HG02970 (cell line): ENCODE results near the gene RAD51B.
A peak's percentile ranks its signal among the peaks of the same experiment; 100 is the strongest.

Experiments
- ATAC-seq: cut with Tn5 transposase; IDR thresholded peaks from one replicate; pipeline ENCODE4 v1.9.1; 2021; ENCODE audit warnings: mild to moderate bottlenecking, moderate library complexity, moderate number of reproducible peaks; ENCODE audit not compliant: unreplicated experiment, low FRiP score

RAD51B gene

DNA sequence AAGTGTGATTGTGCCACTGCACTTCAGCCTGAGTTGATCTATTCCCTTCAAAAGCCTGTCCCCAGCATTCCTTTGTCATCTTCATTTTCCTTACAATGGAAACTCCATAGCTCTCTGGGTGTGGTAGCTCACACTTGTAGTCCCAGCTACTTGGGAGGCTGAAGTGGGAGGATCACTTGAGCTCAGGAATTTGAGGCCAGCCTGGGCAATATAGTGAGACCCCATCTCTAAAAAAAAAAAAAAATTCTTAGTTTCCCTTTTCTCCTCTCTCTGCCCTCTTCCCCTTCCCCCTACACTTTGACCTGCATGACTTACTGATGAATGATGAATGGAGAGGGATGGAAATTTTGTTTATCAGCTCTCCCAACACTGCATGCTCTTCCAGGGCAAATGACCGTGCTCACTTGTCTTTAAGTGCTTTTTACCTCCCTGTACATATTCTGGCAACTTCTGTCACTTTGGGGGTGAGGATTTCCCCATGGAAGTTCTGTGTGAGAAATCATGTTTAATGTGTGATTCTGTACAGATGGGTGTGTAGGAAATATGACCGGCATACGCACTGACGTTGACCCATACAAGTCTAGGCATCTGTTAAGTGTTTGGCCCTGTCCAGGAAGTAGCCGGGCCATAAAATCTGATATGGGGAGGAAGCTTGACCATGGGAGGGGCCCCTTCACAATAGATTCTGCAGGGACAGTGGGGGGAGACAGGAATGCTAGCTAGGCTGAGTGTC, 907.9 kb downstream of the RAD51B start:
- no peak for ATAC-seq

DNA sequence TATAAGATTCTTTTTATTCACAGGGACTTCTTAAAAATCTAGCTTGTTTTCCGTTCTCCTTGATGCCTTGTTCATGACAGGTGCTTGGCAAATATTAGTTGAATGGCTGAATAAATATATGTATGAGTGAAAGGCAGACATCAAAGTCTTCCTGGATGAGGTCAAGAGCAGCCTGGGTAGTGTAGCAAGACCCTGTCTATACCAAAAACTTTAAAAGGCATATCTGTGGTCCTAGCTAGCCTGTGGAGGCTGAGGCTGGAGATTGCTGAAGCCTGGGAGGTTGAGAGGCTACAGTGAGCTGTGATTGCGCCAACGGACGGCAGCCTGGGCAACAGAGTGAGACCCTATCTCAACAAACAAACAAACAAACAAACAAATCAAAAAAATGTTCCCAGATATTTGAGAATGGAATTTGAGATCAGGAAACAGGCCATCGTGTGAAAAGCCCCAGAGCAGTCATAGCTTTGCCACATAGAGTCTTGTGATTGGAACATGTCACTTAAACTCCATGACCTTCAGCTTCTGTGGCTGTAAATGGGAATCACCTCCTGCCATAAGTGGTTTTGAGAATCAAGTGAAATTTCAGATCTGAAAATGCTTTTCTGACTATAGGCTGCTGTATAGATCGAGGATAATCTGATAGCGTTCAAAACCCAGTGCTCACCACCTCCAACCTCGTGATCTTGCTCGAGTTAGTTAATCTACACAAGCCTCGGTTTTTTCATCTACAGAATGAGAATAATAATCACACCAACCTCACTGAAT, 908.9 kb downstream of the RAD51B start:
- ATAC-seq: no peak

DNA sequence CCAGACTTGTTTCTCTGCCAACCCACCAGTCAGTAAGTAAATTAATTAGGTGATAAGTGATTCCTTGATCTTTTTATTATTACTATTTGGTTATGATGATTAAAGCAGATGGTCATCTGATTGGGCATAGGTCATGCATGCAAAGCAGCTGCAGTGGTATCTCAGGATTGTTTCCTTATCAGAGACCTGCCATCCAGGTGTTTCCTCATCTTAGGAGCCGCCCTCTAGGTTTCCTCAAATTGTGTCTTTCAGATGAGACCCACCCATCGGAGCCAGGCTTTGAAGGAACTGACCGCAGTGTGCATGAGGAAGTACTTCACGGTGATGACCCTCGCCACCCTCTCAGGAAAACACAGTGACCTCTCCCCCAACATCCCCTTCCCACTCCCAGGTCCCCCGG, 910.0 kb downstream of the RAD51B start:
- ATAC-seq: no peak

DNA sequence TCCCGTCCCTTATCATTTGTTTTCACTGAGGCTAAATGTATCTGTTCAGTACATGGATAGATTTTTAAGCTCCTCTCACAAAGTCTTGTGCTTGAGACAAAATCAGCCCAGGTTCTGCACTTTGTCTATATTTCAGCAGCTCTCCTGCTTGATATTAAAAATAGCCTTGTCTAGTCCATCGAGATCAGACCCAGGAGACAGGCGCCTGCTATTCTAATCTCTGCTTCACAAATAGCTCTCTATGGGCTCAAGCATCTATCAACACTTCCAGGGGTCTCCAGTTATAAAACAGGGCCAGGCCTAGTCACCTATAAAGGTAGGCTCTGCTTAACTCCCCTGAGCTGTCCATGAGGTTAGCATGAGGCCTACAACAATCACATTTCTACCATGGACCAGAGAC, 910.8 kb downstream of the RAD51B start:
- no peak for ATAC-seq

DNA sequence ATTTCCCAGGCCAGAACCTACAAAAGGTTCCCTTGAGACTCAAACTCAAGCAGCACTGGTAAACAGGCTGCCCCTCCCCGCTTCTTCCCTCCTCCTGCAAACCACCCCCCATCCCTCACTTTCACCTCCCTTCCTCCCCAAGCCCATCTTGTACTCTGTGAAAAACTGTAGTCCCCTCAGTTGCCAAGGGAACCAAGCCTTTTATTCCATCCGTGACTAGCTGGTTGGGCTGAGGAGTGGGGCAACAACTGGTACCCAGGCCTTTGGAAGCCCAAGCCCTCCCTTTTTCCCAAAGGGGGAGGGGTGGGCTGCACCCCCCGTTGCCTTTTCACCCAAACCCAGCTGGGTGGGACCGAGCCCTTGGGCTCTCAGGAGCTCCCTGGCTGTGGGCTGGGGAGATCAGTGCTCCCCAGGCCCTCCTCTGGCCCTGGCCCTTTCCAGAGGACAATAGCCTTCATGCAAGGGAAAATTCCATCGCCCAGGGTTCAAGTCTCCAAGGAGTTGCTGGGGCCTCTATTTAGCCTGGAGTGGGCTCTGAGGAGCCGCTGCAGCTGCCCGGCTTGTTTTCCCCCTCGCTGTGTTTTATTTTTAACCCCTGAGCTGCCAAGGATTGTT, 911.3 kb downstream of the RAD51B start:
- ATAC-seq: no peak

DNA sequence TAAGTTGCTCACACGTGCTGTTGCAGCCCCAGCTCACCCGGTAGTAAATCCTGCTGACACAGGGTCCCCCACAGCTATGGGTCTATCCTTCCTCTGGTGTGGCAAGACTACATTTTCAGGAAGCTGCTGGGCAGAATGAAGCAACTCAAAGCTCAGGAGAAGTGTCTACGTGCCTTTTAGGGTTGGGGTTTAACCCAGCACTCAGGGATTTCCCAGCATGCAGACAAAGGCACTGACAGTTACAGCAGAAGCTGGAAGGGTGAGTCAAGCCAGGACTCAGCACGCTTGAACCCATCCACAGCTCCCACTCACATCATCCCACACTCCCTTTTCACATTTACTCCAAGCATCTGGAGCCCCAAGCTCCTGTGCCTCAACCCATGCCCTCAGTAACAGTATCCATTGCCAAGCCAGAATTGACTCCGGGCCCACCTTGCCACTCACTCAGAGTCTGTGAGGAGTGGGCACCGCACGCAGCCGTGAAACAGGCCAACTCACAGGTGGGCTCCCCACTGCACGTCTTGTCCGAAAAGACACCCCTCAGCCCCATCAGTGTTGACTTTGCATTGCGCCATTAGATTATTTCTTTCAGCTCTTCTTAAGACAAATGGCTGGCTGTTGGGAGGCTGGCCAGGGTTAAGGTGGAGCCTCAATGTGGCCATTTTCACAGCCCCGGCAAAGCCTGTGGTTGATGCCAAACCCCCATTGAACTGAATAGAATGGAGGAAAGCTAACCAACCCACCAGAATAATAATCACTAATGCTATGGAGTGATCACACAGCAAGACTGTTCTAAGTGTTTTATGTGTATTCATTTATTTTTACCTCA, 913.7 kb downstream of the RAD51B start:
- no peak for ATAC-seq

DNA sequence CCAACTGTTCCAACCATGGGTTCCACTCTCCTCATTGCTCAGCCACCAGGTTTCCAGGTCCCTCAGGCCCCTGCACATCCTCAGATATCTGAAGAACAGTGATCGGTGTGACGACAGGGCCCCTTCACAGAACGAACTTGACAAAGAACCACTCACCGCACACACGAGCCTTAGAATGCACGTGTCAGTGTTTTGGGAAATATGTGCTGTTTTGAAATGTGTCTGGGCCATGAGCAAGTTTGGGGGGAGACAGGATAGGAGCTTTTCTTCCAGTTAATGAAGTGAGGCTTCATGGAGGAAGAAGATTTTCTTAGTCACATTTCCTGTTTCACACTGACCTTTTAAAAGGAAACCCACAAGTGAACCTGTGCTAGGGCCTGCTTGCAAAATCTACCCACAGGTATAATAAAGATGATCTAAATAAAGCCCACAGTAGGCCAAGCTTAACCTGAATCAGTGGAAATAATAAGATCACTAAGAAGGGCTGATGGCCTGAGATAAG, 914.7 kb downstream of the RAD51B start:
- ATAC-seq: no peak

DNA sequence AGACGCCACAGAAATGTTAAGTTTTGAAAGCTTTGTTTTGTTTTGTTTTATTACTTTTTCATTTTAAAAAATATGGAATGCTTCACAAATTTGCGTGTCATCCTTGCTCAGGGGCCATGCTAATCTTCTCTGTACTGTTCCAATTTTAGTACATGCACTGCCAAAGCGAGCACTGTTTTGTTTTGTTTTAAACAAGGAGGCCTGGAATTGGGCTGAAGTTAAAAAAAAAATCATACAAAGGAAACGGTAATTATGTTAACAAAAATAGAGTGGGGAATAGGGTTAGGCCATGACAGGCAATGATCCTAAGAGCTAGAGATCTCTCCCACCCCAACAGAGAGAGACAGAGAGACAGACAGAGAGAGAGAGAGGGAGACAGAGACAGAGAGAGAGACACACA, 916.3 kb downstream of the RAD51B start:
- no peak for ATAC-seq

DNA sequence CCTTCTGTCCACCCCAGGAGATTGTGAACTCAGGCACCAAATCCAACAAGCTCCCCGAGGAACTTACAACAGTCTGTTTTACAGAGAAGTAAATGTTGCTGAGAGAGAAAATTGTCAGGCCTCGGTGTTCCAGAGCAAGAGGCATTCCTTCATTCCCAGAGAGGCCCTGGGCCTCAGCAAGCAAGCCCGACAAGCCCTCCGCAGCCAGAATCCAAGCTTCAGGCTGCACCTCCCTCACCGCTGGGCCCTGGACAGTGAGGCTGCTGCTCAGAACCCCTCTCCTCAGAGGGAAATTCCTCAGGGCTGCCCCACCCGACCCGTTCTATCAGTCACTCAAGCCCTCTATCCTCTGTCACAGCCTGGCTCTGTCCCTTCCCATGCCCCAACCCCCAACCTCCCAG, 916.9 kb downstream of the RAD51B start:
- no peak for ATAC-seq

DNA sequence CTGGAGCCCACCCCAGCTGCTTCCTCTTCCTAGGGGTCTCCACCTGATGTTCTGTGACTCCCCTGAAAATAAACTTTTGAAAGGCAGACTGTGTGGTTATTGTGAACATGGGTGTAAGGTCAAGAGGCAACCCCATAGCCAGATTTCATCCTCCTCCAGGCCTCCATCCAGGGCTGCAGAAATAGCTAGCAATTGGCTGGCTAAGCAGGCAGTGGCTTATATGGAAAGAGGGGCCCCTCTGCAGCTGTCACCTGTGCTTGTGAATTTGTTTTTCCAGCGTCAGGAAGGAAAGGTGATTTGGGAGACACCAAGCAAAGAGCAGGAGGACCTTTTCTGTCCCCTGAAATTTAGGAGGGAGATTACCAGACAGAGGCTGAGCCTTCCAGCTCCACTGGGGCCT, 917.5 kb downstream of the RAD51B start:
- ATAC-seq: no peak

DNA sequence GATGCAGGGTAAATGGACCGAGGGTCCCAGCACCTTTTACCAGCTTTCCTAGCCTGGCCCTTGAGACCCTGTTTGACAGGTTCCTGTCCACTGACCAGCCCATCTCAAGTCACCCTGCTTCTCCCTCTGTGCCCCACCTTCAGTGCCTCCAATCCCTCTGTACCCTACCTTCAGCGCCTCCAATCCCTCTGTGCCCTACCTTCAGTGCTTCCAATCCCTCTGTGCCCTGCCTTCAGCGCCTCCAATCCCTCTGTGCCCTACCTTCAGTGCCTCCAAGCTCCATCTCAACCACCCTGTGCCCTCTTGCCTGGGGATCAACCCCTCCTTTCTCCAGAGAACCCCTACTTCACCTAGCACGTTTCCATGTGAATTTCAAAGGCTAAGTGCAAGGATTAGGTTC, 919.0 kb downstream of the RAD51B start:
- ATAC-seq: no peak

DNA sequence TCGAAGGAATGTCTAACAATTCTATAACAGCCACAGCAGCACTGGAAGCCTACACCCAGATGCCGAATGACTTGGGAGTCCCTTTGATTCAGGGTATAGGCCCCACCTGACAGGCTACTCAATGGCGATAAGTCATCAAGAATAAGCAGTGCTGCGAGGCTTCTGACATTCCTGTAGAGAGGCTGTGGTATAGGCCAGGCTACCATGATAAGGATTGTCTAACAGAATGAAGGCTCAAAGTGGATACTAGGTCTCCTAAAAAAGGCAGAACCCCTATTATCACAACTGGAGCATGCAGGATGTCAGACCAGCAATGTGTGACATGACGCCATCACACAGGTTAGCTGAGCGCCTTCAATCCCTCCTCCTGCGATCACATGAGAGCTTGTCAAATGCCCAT, 920.1 kb downstream of the RAD51B start:
- no peak for ATAC-seq

DNA sequence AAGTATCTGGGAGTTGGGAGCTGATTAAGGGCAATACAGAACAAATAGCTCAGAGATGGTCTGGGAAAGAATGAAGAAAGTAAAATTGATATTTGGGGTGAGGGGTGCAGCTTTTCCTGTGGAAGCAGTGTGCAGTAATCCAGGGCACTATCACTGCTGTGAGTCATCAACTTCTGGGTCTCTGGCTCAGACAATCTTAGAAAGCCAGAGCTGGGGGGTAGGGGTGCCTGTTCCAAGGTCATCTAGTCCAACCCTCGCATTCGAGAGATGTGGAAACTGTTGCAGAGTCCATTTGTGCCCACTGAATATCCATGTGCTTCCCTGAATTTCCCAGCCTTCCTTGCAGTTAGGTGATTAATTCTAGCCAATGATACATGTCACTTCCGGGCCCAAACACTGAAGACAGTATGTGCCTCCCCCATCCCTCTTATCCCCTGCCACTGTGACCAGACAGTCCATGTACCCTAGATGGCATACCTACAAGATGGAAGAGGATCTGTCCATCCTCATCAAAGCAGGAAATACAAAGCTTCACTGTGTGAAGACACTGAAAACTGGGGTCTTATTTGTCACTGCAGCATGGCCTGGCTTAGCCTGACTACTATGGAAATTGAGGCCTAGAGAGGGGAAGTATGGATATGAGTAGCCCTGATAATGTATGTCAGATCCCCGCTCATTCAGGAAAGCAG, 921.4 kb downstream of the RAD51B start:
- no peak for ATAC-seq

DNA sequence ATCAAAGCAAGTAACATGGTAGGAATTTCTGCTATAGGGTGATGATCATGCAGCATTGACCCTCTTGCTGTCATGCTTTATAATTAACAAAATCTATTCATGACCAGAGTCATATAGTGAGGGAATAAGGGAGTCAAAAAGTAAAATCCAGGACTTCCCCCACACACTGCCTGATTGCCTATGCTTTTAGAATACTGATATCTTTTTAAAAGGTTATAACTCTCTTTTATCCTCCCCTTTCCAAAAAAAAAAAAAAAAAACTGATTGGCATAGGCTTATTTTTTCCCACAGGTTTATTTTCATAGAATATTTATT, 921.9 kb downstream of the RAD51B start:
- no peak for ATAC-seq

DNA sequence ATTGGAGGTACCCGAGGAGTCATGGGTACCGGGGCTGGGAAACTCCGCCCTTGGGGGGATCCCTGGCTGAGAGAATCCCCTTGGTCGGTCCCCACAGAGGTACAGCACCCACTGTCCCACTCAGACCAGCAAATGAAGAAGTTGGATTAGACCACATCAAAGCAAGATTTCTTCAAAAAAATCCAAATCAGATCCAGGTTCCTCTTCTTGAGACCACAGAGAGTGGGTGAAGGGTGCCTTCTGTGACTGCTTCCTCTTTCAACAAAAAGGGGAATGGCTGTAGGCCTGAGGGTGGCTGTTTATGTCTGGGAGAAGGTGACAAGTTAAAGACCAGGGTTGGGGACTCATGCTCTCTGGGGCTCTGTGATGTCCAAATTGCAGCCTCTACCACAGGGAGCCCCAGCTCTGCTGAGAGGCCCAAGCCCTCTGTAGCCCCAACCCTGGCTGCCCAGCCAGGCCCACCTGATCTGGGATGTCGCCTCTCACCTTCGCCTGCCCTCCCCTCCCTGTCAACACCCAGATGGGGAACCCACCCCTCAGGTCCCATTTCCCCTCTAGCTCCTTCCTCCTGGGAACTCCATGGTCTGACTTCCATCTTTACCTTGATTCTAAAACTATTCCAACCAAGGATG, 922.4 kb downstream of the RAD51B start:
- peak; percentile 56 for ATAC-seq

DNA sequence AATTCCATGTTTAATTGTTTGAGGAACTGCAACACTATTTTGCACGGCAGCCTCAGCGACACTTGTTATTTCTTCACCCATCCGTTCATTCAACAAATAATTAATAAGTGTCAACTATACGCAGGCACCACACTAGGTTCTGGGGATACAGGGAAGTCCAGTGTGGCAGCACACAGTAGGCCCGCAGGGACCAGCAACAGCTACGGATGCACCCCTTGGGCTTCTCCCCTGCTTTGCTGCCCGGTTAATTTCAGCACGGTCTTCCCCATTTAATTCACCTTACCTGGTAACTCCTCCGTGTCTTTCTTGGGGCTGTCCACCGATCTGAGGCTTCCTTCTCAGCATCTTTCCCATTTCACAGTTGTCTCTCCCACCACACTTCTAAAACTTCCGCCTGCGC, 925.0 kb downstream of the RAD51B start:
- ATAC-seq: no peak

DNA sequence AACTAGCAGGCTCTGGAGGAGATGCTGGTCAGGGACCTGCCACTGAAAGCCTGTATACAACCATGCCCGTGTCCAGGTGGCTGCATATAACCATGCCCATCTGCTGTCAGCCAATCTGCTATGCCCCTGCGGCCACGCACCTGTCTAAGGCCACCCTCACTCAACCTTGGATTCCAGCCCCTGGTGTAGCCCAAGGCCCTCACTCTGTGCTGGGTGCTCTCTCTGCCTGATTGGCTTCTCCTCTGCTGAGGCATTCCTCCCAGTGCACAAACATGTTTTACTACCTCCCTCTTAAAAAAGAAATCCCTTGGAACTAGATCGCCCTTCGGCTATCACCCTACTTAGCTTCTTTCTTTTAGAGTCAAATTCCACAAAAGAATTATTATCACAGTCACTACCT, 927.8 kb downstream of the RAD51B start:
- ATAC-seq: no peak

DNA sequence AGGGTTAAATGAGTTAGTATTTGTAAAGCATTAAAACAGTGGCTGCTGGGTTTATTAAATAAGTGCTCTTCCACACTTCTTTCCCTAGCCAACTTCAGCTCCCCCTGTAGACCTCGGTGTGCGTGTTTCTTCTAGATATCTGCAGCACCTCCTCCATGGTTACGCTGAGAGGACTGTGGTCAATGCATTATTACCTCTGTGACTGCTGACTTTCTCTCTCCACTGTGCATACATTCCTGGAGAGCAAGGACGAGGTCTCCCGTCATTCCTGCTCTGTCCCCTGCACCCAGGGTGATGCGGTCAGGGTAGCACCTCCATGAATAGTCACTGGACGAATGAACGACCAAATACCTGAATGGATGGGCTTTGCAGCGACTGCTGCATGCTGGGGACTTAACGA, 928.7 kb downstream of the RAD51B start:
- no peak for ATAC-seq

DNA sequence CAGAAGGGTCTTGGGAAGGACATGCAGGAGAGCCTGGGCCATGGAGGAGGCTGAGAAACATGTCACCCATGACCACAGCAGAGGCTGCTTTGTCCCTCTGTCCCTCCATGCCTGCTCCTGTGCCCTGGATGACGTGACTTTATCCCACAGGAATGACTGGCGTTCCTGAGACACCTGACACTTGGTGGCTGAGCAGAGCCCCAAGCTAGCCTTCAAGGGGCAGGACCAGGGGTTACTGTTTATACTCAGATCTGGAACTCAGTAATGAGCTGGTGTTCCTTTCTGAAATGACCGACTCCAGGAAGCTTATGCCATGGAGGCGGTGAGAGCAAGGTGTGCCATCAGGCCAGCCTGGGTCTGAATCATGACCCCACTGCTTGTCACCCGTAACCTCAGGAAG, 929.1 kb downstream of the RAD51B start:
- ATAC-seq: no peak
